IPS-NIHi7 (cell line): ENCODE results near the gene TOX2.

Experiments used
- DNase-seq: peaks from one replicate; pipeline ENCODE4 v3.0.0; 2012; ENCODE audit warnings: mixed read lengths; ENCODE audit errors: extremely low spot score

TOX2 gene

DNA sequence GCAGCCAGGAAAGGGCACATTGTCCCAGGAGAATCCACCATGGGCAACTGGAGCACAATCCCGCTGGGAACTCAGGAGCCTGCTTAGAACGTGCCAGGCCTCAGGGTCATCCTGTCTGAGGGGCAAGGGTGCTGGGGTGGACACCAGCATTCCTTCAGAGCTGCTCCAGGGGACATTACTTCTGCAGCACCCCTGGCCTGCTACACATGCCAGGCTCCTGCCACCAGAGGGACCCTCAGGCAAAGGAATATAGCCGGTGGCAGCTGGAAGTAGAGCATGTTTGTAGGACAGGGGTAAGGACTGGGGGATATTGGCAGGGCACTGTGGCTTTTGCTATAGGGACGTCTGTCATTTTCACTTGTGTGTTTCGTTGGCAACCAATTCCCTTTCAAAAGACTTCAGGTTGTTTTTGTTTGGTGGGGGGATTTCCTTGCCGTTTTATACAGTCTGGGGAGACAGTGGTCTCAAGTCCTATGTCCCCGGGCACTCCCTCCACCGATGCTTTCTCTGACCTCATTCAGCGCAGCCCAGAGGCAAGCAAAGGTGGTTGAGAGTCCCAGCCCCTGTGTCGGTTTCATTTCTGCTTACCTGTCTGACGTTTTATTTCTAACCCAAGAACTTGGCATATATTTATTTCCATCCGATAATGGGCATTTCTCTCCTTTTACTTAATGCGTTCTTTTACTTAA is 141.5 kb downstream of the TOX2 start:
- DNase-seq: peak; percentile 82

DNA sequence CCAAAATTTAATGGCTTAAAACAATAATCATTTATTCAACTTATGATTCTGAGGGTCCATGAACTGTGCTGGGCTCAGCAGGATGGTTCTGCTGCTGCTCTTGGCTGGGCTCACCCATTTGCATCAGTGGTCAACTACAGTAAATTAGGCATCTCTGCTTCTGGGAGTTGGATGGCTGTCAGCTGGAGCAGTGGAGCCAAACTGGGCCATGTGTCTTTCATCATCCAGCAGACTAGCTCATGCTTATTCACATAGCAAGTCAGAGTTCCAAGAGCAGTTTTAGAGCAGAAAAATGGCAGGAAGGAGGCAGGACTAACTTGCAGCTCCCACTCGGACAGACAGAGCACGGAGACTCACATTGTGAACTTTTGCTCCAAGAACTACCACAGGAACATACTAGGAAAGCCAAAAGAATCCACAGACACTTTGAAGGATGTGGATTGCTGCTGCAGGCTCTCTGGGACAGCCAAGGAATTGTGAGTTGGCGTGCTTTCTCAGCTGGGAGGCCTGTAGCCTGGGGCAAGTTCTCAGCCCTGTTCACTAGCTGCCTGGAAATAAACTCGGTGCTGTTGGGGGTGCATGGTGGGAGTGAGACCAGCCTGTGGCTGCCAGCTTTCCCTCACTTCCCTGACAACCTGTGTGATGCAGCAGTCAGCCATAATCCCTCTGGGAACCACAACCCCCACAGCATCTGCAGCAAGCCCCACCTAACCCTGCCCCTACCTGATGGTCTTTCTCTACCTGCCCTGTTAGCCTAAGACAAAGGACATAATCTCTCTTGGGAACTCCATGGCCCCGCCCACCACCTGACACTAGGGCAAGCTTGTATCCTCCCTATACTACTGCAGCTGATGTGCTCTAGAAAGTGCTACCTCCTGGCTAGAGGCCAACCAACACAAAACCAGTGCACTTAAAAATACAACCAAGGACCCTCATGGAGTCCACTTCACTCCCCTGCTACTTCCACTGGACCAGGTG is 143.3 kb downstream of the TOX2 start:
- DNase-seq: no peak

DNA sequence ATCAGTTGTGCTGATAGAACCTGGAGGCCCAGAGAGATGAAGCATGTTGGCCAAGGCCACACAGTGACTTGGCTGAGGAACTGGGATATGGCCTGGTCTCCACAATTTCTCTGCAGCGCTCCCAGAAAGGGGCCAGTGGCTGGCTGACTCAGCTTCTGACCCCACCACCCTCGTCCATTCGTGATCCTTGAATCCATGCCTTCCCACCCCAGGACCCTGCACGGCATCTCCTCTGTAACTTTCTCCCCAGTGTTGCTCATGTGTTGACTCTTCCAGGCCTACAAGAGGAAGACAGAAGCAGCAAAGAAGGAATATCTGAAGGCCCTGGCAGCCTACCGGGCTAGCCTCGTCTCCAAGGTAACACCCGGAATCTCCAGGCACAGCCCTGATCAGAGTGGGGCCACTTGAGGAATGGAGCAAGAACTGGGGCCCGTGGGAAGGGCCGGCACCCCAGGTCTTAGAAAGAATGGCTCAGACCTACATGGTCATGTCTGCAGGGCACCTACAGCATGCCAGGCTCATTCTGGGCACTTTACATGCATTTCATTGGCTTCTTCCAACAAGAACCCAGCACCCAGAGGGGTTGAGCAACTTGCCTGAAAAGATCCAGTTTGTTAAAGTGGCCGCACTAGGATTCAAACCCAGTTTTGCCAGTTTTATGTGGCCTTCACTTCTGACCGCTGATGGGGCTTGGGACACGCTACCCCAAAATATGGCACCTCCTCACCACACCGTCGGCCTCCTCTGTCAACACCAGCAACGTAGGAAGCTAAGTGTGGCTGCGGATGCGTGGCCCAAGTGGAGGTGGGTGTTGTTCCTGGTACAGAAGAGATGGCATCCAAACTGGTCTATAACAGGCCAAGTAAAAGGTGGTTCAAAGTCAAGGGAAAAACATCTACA is 150.1 kb downstream of the TOX2 start:
- DNase-seq: no peak

DNA sequence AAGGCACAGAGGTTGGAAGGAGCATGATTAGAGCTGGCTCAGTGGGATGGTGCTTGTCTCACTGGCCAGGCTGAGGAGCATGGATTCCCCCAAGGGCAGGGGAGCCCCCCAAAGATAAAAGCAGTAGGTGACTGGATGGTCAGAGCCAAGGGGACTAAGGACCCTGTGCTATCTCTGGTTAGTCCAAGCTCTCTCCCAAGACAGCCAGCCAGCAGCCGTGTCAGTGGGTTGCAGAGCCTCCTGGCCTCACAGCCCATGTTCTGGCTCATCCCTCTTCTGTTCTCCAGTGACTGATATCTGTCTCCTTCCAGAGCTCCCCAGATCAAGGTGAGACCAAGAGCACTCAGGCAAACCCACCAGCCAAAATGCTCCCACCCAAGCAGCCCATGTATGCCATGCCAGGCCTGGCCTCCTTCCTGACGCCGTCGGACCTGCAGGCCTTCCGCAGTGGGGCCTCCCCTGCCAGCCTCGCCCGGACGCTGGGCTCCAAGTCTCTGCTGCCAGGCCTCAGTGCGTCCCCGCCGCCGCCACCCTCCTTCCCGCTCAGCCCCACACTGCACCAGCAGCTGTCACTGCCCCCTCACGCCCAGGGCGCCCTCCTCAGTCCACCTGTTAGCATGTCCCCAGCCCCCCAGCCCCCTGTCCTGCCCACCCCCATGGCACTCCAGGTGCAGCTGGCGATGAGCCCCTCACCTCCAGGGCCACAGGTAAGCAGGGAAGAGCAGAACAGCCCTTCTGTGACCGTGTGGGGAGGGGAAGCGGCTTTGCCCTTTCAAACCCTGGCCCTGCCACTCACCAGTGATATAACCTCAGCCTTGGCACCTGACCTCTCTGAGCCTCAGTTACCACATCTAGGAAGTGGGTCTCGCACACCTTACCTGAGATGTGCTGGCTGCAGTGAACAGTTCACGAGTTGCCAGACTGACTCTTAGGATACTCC is 151.0 kb downstream of the TOX2 start:
- no peak for DNase-seq

DNA sequence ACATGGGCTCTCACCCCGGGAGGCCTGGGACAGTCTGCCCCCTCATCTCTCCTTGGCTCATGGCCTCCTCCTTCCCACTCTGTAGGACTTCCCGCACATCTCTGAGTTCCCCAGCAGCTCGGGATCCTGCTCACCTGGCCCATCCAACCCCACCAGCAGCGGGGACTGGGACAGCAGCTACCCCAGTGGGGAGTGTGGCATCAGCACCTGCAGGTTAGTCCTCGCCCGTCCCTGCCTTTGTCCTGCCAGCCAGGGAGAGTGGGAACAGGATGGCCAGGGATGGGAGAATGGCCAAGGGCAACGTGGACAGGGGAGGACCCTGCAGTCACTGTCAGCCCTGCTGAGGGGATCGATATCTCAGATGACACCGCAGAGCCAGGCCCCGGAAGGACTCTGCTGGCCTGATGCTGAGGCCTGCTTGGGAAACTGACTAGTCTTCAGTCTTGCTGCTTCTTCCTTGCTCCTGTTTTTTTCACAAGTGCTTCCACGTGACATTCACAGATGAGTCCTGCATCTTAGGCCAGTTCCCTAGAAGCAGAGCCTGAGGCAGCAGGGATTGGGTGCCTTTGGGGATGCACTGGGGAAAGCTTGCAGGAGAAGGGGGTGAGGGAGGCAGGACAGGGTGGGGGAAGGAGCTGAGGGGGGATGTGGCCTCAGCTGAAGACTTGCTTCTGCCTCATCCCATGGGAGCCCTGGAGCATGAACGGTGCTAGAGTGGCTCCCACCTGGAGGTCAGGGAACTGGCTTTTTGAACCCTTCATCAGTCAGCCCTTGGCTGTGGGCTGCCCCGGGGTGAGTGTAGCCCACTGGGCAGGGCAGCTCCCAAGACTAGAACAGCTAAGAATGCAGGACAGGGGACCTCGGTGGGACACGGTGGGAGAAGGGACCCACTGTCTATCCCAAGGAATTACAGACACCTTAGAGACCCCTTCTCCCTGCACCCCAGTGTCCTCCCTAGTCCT is 152.3 kb downstream of the TOX2 start:
- DNase-seq: no peak

DNA sequence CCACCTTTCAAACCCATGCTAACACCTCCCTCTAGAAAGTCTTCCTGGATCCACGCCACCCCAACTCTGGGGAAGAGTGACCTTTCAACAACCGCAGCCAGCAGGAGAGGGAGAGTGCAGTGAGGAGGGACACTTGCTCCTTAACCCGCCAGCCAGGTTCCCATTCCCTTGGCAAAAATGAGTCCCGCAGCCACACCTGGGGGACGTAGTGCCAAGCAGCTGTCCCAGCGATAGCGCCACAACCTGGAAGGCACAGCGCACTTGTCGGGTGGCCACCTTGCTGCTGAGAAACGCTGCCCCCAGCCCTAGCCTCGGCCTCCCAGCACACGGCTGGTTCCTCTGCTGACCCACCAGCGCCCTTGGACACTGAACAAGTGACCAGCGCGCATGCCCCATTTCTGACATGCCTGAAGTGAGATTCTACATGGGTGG is 153.0 kb downstream of the TOX2 start:
- no peak for DNase-seq

DNA sequence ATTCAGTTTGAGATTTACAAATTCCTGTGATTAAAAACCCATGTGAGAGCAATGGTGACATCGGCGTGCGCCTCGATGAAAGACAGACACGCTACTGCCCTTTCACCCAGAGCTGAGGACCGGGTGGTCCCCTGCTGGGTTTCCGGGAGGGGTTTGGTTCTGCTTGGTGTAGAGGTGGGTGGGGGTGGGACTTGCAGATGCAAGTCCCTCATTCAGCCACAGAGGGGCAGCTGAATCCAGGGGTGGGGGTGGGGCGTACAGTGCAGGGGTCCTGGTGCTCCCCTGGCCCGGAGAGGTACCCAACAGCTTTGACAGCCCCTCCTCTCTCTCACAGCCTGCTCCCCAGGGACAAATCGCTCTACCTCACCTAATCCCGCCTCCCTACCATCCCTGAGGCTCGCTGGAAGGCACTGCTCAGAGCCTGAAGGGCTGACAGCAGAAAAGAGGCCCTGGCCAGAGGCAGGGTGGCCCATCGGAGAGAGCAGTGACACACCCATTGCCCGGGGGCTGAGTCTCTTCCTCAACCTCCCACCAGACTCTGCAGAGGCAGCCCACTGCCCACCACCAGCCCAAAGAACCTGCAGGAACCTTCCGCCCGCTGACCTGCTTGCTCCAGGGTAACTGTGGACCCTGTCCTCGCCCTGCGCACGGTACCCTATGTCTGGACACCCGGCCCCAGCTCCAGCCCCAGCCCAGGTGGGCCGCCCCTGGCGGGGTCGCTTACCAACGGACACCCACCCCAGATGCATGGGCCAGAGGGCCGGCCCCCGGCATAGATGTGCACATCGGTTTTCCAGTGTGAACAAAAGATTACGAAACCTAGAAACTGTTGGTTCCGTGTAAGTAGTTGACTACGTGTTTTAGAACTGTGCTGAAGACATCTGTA is 153.9 kb downstream of the TOX2 start:
- DNase-seq: no peak

DNA sequence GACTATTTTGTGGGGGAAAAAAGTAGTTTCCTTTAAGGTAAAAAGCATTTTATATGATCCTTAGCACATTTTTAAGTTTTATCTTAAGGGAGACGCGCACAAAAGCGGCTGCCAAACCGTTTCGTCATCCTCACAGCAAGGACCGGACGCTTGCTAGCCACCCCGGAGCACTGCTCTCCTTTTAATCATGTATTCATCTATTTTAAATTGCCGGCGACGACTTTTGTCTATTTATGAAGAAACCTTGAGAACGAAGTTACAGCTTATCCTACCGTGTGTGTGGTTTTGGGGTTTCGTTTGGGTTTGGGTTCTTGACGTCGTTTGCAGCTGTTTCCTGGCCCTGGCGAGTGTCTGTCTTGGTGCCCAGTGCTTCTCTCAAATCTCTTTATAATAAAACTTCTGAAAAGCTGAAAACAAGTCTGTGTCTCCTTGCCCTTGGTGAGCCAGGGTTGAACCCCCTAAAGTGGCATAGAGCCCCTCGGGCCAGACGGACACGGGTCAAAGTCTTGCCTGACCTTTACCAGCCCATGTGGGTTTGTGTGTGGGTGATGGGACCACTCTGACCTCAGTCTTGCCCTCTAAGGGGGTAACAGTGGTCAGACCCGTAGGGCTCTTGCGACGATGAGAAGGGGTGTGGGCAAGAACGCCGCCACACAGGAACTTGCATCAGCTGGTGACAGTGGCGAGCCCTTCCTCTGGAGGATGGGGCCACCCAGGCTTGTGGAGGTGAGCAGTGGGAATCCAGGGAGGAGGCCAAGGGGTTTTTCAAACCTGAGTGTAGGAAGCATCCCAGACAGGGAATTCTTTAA is 154.8 kb downstream of the TOX2 start:
- DNase-seq: no peak

DNA sequence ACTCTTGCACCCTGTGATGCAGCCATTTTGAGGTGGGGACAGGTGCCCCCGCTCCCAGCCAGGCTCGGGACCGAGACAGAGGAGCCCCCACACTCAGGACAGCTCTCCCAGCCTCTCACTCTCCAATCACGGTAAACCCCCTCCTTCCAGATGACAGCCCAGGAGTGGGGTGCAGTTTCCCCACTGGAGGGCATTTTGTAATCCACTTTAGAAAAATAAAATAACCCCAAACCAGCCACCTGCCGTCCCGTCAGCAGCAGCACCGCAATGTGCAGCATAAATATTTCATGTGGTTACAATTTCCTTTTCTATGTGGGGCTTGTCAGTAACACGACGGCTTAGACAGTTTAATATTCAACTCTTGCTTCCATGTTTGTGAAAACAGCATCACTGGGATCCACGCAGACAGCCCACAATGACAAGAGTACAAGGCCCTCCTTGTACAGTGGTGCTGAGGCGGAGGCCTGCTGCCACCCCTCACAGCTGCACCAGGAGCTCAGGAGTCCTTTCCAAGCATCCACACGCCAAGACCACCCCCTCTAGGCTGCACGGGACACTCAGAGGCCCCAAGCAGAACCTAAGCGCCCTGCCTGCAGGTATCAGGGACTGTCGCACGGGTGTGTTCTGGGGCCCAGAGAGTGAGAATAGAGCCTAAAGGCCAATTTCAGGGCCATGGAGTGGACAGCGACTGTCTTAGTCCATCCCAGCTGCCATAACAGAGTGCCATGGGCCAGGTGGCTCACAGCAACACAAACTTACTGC is 155.7 kb downstream of the TOX2 start:
- no peak for DNase-seq

DNA sequence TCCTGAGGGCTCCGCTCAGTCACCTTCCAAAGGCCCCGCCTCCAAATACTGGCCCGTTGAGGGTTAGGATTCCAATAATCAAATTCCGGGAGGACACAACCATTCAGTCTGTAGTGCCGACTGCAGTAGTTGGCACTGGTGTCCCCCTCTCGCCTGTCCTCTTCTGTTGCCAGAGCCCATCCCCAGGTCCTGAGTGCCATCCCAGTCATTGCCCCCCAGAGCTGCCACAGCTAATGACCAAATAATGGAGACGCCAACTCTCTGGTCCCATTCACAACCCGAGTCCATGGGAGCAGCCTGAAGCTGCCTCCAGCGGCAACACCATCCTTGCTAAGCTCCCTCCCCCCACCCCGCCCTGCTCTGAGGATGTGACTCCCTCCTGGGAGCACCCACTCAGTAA is 156.4 kb downstream of the TOX2 start:
- DNase-seq: no peak

DNA sequence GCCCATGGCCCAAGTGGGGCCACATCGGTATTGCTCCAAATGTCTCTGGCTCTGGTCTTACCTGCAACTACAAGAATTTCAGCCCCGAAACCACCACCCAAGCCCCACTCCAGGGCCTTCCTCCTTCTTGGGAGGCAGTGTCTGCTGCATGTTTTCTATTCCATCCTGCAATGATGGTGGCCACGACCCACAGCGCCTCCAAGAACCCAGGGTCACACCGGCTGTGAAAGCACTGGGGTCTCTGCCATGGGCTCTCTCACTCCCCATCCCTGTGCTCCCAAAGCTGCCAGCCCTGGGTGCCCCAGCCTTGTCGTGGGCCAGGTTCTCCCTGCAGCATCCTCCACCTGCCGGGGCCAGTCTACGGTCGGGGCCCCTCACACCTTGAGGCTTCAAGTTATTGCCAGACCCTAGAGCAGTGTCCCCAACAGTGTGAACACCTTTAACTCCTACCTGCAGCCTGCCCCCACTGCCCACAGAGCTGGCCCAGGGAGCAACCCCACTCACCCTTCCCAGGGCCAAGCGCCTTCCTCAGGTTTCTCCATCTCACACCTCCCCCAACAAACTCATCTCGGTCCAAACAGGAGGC is 157.0 kb downstream of the TOX2 start:
- no peak for DNase-seq

DNA sequence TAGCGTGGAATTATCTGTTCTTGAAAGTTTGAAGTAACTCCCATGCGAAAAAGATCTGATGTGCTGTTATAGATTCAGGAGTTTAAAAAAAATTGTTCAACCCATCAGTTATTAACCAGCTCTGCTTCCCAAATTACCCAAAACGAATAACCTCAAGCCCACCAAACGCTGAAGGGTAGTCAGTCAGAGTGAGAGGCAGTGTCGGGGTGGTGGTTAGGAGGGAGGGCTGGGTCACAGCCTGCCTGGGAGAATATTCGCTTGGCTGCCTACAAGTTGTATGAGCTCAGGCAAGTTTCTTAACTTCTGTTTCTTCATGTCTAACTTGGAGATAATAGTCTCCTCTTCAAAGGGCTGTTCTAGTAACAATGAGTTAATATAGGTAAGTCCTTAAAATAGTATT is 157.7 kb downstream of the TOX2 start:
- no peak for DNase-seq

DNA sequence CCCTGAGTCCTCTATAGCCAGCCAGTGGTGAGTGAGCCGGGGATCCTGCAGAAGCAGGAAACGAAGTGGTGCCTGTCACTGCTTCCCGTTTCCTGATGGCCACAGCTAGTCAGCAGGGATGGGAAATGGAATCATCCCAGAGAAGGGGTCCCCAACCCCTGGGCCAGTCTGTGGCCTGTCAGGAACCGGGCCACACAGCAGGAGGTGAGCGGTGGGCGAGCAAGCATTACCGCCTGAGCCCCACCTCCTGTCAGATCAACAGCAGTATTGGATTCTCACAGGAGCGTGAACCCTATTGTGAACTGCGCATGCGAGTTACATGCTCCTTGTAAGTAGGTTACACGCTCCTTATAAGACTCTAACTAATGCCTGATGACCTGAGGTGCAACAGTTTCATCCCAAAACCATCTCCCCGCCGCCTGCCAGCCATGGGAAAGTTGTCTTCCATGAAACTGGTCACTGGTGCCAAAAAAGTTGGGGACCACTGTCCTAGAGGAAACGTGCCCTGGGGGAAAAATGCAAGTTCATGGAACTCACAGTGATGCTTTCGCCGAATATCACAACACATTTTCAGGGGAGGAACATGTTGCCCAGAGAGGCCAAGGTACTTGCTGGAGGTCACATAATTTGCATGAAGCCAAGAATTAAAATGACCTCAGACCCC is 158.5 kb downstream of the TOX2 start:
- DNase-seq: no peak

DNA sequence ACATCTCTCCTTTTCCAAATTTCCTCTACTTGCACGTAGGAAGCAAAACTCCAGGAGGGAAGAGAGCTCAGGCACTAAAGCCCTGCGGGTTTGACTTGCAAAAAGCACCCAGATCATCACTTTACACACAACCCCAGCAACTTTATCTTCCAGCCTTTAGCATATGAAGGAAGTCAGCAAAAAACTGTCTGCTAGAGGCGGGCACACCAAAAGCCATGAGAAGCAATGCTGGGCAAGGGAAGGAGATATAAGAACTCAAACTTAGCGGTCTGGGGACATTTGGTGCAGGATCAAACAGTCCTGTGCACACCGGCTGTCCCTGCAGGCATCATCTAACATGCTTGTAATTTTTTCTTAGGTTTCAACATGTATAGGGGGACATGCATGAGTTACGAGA is 159.0 kb downstream of the TOX2 start:
- DNase-seq: no peak

DNA sequence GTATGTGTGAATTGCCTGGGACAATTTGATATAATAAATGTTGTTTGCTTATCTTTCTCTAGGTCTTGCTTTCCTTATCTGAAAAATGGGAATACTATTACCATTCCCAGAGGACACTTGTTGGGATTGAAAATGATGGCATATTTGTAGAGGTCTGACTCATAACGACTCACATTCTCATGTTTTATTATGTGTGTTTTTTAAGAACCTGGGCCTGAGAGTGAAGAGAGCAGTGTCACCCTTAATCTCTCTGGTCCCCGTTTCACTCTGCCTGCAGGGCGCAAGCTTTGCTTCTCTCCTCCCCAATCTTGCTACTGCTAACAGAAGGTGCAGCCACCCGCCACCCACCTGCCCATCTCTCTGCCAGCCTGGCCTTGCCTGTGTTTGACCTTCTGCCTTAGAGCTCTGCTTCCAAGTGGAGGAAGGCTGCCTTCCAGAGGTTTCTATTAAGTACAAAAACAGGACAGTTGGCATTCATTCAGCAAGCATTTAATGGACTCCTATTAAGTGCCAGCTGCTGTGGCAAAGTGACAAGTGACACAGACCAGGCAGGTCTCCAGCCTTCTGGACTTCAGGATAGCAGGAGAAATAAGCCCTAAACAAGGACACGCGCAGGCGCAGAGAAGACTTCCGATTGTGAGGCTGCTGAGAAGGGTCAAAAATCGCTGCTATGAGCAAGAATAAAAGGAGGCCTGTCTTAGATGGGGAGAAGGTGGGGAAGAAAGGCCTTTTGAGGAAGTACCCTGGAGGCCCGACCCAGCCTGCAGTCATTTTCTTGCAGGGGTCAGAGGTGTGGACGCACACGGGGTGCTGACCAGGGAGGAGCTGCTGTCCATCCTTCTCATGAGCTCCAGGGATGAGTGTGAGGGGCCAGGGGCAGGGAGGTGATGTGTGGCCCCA is 159.8 kb downstream of the TOX2 start:
- no peak for DNase-seq
